HEK293T (cell line): Measurements from ENCODE around the gene SIGLEC1.

Experiments
- CTCF ChIA-PET: fragments of 350-600 bp; formaldehyde crosslinking; extraction: SDS; loops from one replicate; lab custom pipeline; 2021; ENCODE audit warnings: antibody characterized with exemption, inconsistent platforms; lab: Yijun Ruan, JAX
- POLR2A ChIA-PET: fragments of 350-600 bp; formaldehyde crosslinking; extraction: SDS; loops from one replicate; lab custom pipeline; 2020; ENCODE audit warnings: antibody characterized with exemption, inconsistent platforms; lab: Yijun Ruan, JAX
- DNase-seq: peaks from one replicate; pipeline ENCODE4 v3.0.0; 2012; ENCODE audit warnings: mixed read lengths; ENCODE audit errors: extremely low spot score
- ARNT ChIP-seq: fragments of 450-650 bp; IDR thresholded peaks from 2 replicates; pipeline ENCODE4 v1.6.1; 2017; ENCODE audit warnings: mild to moderate bottlenecking
- BHLHE40 ChIP-seq: fragments of 450-650 bp; IDR thresholded peaks from 2 replicates; pipeline ENCODE4 v1.6.1; 2016; ENCODE audit warnings: mild to moderate bottlenecking, moderate library complexity, borderline replicate concordance
- CTBP1 ChIP-seq: fragments of 450-650 bp; IDR thresholded peaks from 2 replicates; pipeline ENCODE4 v1.6.1; 2016; ENCODE audit warnings: borderline replicate concordance
- ELF4 ChIP-seq: fragments of 450-650 bp; IDR thresholded peaks from 2 replicates; pipeline ENCODE4 v1.6.1; 2017; ENCODE audit warnings: antibody characterized with exemption
- FOXA1 ChIP-seq: fragments of 450-650 bp; IDR thresholded peaks from 2 replicates; pipeline ENCODE4 v1.6.1; 2016; ENCODE audit warnings: mild to moderate bottlenecking
- FOXM1 ChIP-seq: fragments of 450-650 bp; IDR thresholded peaks from 2 replicates; pipeline ENCODE4 v1.6.1; 2017; ENCODE audit warnings: mild to moderate bottlenecking, borderline replicate concordance
- L3MBTL2 ChIP-seq: fragments of 450-650 bp; conservative IDR thresholded peaks from 2 replicates; pipeline ENCODE4 v1.6.1; 2016; ENCODE audit warnings: mild to moderate bottlenecking
- LEF1 ChIP-seq: fragments of 450-650 bp; IDR thresholded peaks from 2 replicates; pipeline ENCODE4 v1.6.1; 2017; ENCODE audit warnings: mild to moderate bottlenecking, borderline replicate concordance
- NFRKB ChIP-seq: fragments of 450-650 bp; IDR thresholded peaks from 2 replicates; pipeline ENCODE4 v1.6.1; 2016; ENCODE audit warnings: mild to moderate bottlenecking, moderate library complexity
- SP1 ChIP-seq: fragments of 450-650 bp; IDR thresholded peaks from 2 replicates; pipeline ENCODE4 v1.6.1; 2017
- SUZ12 ChIP-seq: fragments of 450-650 bp; IDR thresholded peaks from 2 replicates; pipeline ENCODE4 v1.6.1; 2016; ENCODE audit warnings: mild to moderate bottlenecking
- TARDBP ChIP-seq: fragments of 450-650 bp; IDR thresholded peaks from 2 replicates; pipeline ENCODE4 v1.6.1; 2016
- ZNF384 ChIP-seq: fragments of 450-650 bp; IDR thresholded peaks from 2 replicates; pipeline ENCODE4 v1.6.1; 2016
- TF ChIP-seq, protein P1 (sequence below): fragments of 450-650 bp; IDR thresholded peaks from 2 replicates; pipeline ENCODE4 v1.6.1; 2016

SIGLEC1 gene

DNA sequence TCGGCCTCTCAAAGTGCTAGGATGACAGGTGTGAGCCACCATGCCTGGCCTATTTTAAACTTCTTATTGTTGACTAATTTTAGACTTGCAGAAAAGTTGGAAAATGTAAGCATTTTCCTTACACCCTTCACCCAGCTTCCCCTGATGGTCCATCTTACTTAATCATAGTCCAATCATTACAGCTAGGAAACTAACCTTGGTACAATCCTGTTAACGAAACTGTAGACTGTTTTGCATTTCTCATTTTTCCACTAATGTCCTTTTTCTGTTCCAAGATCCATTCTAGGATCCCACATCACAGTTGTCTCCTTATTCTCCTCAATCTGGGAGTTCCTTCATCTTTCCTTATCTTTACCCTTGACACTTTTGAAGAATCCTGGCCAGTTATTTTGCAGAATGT, 48.5 kb downstream of the SIGLEC1 start:
- TF ChIP-seq, protein P1, sequence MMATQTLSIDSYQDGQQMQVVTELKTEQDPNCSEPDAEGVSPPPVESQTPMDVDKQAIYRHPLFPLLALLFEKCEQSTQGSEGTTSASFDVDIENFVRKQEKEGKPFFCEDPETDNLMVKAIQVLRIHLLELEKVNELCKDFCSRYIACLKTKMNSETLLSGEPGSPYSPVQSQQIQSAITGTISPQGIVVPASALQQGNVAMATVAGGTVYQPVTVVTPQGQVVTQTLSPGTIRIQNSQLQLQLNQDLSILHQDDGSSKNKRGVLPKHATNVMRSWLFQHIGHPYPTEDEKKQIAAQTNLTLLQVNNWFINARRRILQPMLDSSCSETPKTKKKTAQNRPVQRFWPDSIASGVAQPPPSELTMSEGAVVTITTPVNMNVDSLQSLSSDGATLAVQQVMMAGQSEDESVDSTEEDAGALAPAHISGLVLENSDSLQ: no peak
- TF ChIP-seq LEF1 (no peak), L3MBTL2 (no peak)
- no peak for DNase-seq
- POLR2A ChIA-PET: no interaction called here
- CTCF ChIA-PET: interaction anchor here (0.6 kb wide), 1 partner anchor 39 kb away, joined by 3 read pairs; no protein-coding TSS in a partner anchor

DNA sequence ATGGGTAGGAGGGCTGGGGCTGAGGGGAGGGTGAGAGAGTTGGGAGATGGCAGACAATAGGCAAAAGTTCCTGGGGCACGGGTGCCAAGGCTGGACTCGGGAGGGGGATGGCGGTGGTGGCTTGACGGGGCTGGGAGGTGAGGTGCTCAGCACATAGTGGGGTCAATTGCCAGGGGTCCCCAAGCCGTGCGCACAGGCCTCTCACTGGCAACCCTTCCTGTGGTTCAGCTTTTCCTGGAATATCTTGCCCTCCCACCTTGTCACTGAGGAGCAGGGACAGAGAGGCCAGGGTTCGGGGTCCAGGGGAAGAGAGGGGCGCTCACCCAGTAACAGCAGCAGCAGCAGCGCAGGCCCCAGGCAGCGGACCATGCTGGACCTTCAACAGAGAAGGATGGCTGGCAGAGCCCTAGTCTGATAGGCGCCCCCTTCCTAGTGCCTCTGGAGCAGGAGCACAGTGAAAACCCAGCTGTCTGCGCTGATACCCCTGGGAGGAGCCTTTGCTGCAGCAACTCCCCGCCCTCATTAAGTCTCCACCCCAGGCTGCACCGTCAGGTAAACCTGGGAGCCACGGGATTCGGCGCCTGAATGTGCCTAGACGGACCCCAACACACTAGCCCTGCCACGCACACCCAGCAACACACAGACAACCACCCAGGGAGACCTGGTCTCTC, 49.2 kb downstream of the SIGLEC1 start, which contains the start of gene GFRA4:
Gene GFRA4, minus strand, starts transcription at position 369 of the 671 bp plus-strand sequence. Its CDS starts 0 bp downstream, at position 369.
- TF ChIP-seq ELF4 (no peak), FOXM1 (no peak), LEF1 (no peak), BHLHE40 (no peak), CTBP1 (no peak), L3MBTL2 (no peak), SUZ12 (no peak), ARNT (no peak), FOXA1 (no peak), TARDBP (no peak), SP1 (no peak), NFRKB (no peak), ZNF384 (no peak)
- TF ChIP-seq, protein P1: no peak
- POLR2A ChIA-PET: no interaction called here
- DNase-seq: no peak
- CTCF ChIA-PET: interaction anchor here (0.6 kb wide), 1 partner anchor 40 kb away, joined by 3 read pairs; no protein-coding TSS in a partner anchor
